Activated T-cell treated with anti-CD3 and anti-CD28 coated beads, Interleukin-2, amount 50 U/mL, for 48 hours (primary cell): Measurements from ENCODE around the gene CARD10.

Experiments used
- DNase-seq, 2 experiments: peaks; one replicate each; pipeline ENCODE4 v3.0.0-alpha.2; 2020

The CARD10 gene

GRCh38 chr22:37502342-37503182 is 16.7 kb downstream of the CARD10 start:
- DNase-seq: no peak

GRCh38 chr22:37501610-37502341 is 17.4 kb downstream of the CARD10 start:
- no peak for DNase-seq

- DNase-seq: no peak
Observed at GRCh38 chr22:37500745-37501609, 18.2 kb downstream of the CARD10 start.

- DNase-seq: no peak
Observed at GRCh38 chr22:37499789-37500540, 19.2 kb downstream of the CARD10 start.

GRCh38 chr22:37499027-37499707 is 20.0 kb downstream of the CARD10 start:
- DNase-seq: no peak

- peak; percentile 77 to 85 for DNase-seq
Observed at GRCh38 chr22:37498289-37498909, 20.8 kb downstream of the CARD10 start.

GRCh38 chr22:37497062-37497599 is 22.1 kb downstream of the CARD10 start:
- DNase-seq: no peak

DNA sequence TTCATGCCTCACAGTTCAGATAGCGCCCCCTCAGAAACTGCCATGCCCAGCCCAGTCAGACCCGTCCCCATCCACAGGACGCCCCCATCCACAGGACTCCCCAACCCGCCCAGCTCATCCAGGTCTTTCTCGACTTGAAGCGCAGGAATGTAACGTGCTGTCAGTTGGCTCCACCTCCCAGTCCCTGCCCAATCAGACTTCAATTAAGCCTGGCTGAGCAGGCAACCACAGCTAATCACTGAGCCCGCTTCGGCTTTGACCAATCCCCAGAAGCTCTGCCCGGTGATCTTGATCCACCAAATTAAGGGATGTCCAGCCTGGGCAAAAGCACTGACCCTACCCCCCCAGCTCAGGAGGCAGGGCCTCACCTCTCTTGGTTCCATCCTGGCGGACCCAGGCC is 22.6 kb downstream of the CARD10 start:
- DNase-seq: no peak

DNA sequence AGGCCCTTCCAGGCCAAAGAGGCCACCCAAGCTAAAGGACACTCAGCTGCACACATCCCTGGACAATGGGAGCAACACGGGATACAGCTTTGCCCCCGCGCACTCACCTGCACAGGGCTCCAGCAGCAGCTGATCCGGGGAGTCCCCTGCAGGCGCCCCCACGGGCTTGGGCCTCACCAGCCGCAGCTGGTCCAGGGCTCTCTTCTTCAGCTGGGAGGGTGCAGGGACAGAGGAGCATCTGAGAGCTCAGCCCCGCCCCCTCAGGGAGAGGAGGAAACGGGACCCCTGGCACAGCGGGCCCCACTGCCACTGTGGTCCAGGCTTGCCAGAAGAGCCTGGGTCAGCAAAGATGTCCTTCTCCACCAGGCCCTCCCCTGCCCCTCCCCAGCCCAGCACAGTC is 25.2 kb downstream of the CARD10 start:
- DNase-seq: no peak

- peak; percentile 75 to 79 for DNase-seq
Observed at GRCh38 chr22:37492428-37493344, 26.5 kb downstream of the CARD10 start.

DNA sequence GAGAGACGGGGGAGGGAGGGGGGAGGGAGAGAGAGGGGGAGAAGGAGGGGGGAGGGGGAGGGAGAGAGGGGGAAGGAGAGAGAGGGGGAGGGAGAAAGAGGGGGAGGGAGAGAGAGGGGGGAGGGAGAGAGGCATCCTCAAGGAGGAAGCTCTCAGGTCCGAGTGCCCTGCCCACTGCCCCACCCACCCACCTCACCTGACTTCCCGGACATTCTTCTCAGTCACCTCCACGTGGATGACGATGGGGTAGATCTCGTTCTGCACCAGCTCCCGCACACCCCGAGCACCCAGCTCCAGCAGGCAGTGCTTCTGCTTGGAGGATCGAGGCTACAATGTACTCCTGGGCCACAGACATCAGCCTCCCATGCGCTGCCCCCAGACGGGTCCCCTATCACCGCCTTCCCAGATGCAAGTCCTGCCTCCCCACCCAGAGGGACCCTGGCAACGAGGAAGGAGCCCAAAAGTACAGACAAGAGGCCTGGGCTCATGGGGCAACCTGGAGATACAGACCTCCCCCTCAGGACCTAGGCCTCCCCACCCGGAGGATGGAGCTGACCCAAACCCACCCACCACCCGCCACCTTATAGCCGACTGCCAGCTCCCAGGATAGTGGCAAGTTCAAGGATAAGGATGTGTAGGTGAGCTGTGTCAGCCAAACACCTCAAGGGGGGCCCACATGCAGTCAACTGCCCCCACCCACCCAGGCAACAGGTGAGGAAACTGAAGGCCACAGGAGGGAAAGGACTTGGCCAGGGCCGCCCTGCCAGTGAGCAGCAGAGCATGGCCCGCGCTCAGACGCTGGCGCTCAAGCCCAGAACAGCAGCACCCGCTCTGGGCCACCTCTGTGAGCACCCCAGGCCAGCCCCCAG is 27.4 kb downstream of the CARD10 start:
- DNase-seq: no peak

- no peak for DNase-seq
Observed at GRCh38 chr22:37491106-37491505, 28.1 kb downstream of the CARD10 start.

DNA sequence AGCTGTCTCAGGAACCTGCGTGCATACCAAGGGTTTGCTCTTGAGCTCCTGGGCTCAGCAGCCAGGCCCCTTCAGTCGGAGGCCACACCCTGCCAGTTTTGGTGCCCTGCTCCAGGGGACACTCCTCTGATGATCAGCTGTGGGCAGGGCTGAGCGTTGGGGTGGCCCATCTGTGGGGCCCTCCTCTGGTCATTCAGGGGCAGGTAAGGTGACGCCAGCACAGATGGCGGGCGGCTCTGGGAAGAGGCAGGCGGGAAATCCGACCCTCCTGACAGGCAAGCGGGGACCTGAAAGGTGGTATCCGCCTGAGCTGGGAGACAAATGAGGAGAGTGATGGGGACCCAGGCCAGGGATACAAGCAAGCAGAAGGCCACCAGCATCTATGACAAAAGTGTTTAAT is 29.2 kb downstream of the CARD10 start:
- no peak for DNase-seq

GRCh38 chr22:37488337-37489135 is 30.7 kb downstream of the CARD10 start:
- no peak for DNase-seq

GRCh38 chr22:37487571-37487970 is 31.6 kb downstream of the CARD10 start:
- no peak for DNase-seq

DNA sequence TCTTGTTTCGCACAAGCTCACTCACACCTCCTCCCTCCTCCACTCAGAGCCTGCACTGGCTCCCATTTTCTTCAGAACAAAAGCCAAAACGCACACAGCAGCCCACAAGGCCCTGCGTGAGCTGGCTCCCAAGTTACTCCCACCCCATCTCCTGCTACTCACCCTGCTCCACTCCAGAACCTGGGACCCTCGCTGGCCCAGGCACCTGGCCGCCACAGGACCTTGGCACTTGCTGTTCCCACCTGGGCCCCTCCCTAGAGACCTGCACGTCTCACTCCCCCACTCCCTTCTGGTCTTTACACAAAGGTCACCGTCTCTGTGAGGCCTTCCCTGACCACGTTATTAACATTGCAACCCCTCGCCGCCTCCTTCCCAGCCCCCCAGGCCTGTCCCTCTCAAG is 32.1 kb downstream of the CARD10 start:
- DNase-seq: no peak

DNA sequence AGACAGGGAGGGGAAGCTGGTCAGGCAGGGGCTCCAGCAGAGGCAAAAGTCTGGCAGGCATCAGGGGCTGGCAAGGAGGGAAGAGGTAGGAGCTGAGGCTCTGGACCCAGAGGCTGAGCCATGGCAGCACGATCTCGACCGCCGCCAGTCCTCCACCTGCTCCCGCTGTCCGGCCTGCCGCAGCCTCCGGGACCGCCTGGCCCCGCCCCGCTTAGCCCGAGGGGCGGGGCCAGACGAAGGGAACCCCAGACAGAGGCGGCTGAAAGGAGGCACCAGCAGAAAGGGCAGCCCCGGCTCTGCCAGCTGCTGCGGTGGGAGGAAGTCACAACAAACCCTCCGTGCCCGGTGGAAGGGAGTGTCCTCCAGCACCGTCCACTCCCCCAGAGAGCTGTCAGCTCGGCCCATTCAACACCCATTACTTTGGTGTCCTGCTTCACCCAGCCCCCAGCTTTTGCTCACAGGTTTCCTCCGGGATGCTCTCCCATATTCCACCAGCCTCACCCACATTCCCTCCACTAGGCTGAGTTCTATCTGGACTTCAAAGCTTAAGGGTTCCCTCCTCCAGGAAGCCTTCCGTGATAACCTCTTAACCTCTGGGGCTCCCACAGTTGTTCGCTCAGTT is 32.9 kb downstream of the CARD10 start, which contains the start of gene MFNG:
Gene MFNG, minus strand, starts transcription at position 161 of the 622 bp plus-strand sequence. CDS start 207 bp downstream, outside the sequence.
- peak; percentile 82 to 87 for DNase-seq
